Stimulated activated CD4-positive, alpha-beta T cell treated with anti-CD3 and anti-CD28 coated beads, Interleukin-15, amount 100 ng/mL, for 48 hours (primary cell): ENCODE measurements around the gene PGC.
"Not testable (repeated sequence)": the region's sequence is repeated elsewhere in the genome, so short reads cannot be mapped to it uniquely, and the experiment has no call there.

Experiments
- DNase-seq, 2 donors: peaks; one replicate each; pipeline ENCODE4 v3.0.0-alpha.2; 2020; ENCODE audit warnings: low read depth in 2 of 2

Gene PGC

GRCh38 chr6:41775293-41775882 lies 28.2 kb upstream of the PGC start:
- no peak for DNase-seq

DNA sequence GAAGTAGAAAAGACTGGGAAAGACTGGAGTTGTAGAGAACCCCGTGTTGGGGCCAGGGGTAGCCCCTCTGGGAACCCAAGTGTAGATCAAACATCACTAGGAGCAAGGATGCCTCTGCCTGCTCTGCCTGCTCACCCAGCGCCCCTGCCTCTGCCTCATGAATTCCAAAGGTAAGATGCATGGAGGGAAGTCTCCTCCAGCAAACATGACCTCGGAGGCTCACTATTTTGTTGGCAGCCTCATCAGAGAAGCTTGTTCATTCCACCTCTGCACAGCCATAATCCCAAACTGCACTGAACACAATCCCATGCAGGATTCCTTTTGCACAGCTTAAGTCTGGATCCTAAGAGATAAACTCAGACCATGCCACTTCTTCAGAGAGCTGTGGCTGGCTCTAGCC lies 27.6 kb upstream of the PGC start:
- DNase-seq: no peak

DNA sequence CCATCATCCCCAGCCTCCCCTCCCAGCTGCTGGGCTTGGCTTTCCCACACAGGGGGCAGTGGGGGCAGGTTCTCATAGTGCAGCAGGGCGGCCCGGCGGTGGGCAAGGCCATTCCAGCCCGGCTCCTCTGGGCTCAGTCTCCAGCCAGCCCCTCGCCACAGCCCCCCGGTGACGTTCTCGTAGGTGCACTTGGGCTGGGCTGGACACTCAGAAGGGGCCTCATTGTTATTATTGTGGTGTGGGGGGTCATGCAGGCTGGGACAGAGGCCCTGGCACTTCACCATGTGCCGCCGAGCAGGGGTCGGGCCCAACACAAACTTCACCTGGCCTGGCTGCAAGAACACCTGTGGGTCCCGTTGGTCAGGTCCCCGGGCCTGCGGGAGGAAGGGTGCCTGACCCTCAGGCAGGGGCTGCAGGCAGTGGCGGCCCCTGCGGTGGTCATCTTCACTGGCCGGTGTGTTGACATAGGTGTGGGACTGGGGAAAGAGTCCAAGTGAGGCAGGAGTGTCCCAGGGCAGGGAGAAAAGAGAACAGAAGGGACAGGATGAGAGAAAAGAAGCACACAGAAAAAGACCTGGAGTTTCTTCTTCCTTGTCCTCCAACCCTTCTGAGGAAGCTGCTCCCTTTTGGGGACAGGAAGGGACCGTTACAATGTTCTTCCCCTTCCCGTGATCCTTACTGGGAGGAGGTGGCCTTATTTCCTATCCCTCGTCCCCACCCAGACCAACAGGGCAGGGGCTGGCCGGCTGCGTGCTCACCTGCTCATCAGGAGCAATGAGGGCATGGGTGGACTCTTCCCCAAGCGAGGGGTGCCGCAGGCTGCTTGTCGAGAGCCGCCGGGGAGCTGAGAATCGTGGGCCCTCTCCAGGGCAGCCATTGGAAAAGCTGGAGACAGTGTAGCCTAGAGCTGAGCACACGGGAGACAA lies 24.1 kb upstream of the PGC start:
- DNase-seq: no peak

DNA sequence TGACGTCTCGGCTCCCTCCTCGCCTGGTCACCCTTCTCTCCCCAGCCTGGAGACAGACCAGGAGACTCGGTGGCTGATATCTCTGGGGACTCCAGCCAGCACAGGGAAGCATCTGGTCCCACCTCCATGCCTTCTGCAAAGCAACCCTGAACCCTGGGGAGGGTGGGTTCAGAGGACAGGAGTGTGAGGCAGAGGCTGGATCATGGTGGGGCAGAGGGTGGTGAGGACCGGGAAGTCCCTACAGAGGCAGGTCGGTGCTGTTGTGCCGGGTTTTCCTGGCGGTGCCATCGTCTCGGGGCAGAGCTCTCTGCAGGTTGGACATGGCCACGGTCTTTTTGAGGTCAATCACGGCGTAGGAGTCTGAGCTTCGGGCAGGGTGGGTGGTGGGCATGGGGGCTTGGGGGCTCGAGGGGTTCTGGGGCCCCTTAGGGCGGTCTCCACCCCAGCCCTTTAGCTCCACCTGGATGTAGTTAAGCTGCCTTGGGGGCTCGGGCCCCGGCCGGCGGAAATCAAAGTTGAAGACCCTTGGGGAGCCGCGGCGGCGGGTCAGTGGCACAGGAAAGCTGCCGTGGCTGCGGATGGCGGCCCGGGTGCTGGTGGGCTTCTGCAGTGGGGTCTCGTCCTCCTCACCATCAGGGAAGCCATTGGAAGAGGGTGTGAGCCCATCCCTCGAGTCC lies 23.3 kb upstream of the PGC start:
- DNase-seq: no peak

DNA sequence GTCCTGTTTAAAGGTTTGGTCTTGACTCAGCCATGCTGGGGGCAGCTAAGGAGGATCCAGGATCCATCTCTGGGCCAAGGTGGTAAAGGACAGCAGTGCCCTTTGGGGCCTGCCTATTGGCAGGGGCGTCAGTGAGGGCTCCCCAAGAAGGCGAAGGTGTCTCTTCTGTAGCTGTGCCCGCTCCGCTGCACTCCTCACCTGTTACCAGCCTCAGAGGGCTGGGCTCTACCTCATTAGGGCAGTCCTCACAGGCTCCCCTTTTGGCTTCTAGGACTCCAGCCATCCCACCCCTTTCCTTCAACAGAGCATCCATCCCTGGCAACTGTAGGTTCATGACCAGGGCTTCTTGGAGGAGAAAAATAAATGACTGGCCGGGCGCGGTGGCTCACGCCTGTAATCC lies 22.2 kb upstream of the PGC start:
- DNase-seq: no peak

GRCh38 chr6:41768545-41769308 lies 21.5 kb upstream of the PGC start:
- no peak for DNase-seq

DNA sequence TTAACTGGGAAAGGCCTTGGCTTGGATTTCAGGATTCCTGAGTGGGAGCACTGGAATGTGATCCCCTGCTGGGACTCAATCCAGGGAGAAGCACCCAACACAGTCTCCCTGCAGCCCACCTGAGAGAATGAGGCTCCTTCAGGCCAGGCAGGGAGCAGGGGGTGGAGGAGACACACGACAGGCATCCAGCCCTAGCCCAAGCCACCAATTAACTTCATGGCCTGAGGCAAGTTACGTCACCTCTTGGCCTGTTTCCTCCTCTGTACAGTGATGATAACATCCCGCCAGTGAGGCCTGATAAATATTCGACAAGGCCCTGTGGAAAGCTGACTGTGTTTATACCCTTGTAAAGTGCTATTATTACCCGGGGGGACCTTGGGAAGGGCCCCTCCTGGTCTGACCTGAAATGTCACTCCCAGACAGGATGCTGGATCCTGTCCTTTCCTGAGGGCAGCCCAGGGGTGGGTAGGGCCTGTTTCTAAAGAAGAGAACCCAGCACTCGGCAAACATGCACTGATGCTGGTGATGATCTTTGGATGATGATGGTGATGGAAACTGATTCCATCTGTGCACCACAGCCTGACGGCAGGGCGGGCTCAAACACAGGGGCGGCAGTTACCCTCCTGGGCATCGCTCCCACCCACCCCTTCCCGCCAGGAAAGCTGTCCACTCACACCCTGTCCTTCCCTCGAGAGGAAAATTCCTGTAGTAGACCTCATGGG lies 20.1 kb upstream of the PGC start:
- no peak for DNase-seq

GRCh38 chr6:41766043-41766664 lies 19.0 kb upstream of the PGC start:
- DNase-seq: not testable (repeated sequence)

DNA sequence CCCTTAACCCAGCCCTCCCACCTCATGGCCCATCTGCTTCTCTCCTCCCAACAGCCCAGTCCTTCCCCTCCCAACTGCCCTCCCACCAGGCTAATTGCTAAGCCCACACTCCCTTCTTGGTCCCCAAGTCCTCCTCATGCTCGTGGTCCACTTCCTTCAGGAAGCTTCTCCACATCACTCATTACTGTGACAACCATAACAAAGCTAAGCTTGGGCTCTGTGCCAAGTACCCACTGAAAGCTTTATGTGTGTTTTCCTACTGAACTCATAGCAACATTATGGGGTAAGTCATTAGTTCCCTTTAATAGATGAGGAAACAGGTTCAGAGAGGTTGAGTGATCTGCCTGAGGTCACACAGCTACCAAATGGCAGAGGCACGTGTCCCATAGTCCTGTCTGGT lies 16.3 kb upstream of the PGC start:
- DNase-seq: no peak

GRCh38 chr6:41759905-41760579 lies 12.8 kb upstream of the PGC start:
- DNase-seq: no peak

- no peak for DNase-seq
These were observed 12.1 kb upstream of the PGC start for GRCh38 chr6:41759106-41759904.

DNA sequence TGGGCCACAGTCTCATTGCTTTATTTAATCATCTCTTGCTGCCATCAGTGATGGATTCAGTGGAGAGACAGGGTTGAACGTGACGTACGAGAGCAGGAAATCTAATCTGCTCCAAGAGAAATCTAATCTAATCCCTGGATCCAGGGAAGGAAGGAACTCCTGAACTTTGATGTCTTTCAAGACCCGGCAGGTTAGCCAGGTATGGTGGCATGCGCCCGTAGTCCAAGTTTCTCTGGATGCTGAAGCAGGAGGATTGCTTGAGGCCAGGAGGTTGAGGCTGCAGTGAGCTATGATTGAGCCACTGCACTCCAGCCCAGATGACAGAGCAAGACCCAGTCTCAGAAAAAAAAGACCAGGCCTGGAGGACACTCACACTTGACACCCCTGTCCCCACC lies 11.4 kb upstream of the PGC start:
- DNase-seq: no peak

- no peak for DNase-seq
These were observed 10.9 kb upstream of the PGC start for GRCh38 chr6:41757931-41758640.

DNA sequence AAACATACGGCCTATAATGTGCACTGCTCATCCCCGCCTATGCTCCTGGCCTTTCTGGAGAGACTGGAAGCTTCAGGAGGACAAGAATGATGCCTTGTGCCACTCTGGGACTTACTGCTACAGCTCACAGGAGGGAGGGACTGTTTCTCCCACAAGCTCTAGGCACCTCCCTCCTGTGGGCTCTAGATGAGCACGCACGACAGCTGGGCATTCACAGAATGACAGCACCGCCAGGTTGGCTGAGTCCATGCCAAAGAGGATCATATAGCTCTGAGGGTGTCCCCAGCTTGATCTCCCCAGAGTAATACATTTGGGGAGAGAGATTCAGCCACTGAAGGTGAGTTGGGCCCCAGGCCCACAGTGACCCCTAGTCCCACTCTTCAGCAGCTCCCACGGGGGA lies 10.1 kb upstream of the PGC start:
- DNase-seq: no peak

- no peak for DNase-seq
These were observed 9.2 kb upstream of the PGC start for GRCh38 chr6:41756354-41756753.

GRCh38 chr6:41755895-41756294 lies 8.7 kb upstream of the PGC start:
- no peak for DNase-seq

- DNase-seq: no peak
These were observed 3.2 kb upstream of the PGC start for GRCh38 chr6:41750374-41750773.

DNA sequence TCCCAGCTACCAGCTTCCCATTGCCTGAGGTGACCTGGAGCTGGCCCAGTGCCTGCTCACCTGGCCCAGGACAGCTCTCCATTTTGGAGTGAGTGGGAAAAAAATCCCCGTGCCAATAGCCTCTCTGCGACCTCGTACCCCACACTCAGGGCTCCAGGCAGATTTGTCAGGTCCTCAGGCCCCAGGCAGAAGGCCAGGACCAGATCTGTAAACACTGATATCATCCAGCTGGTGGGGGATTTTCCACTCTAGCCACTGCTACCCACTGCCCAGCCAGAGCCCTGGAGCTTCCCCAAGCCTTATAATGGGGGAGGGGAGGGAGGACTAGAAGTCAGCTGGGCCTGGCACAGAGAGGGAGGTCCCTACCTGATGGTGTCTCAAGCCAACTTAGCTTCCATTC lies 1.3 kb upstream of the PGC start:
- DNase-seq: no peak

- no peak for DNase-seq
These were observed 893 bp upstream of the PGC start for GRCh38 chr6:41748102-41748477.
